NCI-H146 treated with DMSO at 0.1 percent for 48 hours (cell line): ENCODE measurements around the gene BMPER.
A peak's percentile ranks its signal among the peaks of the same experiment; 100 is the strongest.

Experiments used
- DNase-seq: peaks from one replicate; lab custom pipeline; 2025; ENCODE audit not compliant: unreplicated experiment; lab: John Stamatoyannopoulos, UW

Gene BMPER

GRCh38 chr7:34131371-34131770, 226.0 kb downstream of the BMPER start:
- DNase-seq = no peak

- no peak for DNase-seq
These were observed 228.1 kb downstream of the BMPER start for GRCh38 chr7:34133356-34133982.

GRCh38 chr7:34133983-34134782, 228.8 kb downstream of the BMPER start:
- DNase-seq = no peak

GRCh38 chr7:34135924-34136323, 230.6 kb downstream of the BMPER start:
- DNase-seq = no peak

DNA sequence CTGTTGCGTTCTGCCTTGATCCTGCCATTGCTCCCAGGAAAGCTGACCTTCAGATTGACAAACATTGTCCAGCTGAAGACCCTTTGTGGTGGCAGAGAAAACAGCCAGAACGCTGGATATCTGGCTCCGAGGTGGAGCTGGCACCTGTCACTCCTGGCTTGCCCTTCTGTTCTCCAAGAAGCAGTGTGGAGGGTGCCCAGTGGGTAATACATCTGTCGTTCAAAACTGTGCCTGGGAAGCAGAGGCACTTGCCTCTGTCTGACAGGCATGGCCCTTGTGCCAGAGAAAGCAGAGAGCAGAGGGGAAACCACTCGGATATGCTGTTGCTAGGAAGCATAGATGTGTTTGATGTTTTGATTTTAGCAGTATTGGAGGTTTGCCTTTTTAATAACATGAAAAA, 231.4 kb downstream of the BMPER start:
- no peak for DNase-seq

DNA sequence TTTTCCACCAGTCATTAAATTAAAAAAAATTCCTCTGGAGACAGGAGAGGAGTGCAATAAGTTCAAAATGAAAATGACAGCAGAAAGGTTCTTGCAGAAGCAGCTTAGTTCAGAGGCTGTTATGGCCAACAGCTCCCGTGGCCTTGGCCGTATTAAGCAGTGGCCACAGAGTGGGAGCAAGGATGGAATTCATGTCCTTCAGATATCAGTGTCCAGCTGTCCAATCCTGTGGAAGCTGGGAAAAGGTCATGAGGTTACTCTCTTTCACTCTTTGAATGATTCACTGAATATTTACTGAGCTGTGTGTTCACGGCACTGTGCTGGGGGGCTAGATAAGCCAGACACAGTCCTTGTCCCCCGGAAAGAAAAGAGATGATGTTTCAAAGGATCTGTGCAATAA, 231.8 kb downstream of the BMPER start:
- DNase-seq = no peak

- no peak for DNase-seq
These were observed 233.1 kb downstream of the BMPER start for GRCh38 chr7:34138483-34138882.

DNA sequence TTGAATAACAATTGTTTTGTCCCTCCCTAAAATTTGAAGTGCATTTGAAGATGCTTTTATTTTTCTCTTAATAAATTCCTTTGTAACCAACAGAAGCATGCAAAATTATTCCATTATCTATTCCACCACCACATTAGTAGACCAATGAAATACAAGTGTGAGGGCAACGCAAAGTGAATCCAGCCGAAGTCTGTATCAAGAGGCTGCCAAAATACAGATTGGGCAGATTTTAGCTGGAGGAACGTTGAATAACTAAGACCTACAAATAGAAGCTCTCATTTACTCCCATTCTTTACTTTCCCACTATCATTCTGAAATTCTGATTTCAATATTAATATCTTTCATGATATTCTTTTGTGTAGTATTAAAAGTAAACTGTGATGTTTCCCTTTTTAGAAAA, 233.7 kb downstream of the BMPER start:
- no peak for DNase-seq

- DNase-seq = no peak
These were observed 234.7 kb downstream of the BMPER start for GRCh38 chr7:34140066-34140465.

GRCh38 chr7:34143402-34143801, 238.1 kb downstream of the BMPER start:
- DNase-seq = no peak

DNA sequence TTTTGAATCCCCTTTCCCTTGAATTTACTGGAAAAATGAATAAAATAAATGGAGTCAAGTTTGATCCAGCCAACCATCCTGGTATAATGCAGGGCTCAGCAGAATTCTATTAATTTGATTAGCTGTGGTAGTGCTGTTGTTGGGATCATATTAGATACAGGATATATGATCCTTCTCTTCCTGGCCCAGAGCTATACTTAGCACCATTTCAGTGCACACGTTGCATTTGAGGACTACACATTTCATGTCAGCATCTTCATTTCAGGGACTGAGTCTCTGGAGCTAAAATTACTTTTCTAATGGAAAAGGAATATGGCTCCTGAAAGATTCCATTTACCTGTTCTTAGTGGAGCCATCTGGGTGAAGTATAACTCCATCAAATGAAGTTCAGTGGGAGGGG, 240.3 kb downstream of the BMPER start:
- DNase-seq = no peak

DNA sequence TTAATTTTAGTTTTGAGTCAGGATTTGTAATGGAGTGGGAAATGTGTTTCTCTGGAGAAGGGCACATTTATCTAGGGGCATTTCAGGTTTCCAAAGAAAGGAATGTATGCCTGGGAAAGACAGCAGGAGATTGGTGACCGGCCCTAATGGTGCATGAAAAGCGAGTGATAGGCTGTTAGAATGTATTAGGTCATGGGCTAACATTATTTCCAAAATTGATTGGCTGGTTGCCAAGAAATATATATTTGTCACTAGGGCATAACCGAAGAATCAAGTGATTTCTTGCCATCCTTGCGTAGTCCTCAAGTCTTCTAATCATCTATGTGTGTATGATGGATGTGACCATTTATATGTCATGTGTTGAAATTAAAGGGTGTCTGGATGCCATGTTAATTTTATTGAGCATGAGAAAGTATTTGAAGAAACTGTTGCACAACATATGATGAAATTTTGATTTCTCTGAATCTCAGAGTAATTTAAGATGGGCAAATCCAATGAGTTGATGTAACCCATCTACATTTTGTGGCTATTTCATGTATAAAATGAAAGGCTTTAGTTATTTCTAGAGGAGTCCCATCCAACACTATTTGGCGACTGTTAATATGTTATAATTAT, 248.4 kb downstream of the BMPER start:
- no peak for DNase-seq

DNA sequence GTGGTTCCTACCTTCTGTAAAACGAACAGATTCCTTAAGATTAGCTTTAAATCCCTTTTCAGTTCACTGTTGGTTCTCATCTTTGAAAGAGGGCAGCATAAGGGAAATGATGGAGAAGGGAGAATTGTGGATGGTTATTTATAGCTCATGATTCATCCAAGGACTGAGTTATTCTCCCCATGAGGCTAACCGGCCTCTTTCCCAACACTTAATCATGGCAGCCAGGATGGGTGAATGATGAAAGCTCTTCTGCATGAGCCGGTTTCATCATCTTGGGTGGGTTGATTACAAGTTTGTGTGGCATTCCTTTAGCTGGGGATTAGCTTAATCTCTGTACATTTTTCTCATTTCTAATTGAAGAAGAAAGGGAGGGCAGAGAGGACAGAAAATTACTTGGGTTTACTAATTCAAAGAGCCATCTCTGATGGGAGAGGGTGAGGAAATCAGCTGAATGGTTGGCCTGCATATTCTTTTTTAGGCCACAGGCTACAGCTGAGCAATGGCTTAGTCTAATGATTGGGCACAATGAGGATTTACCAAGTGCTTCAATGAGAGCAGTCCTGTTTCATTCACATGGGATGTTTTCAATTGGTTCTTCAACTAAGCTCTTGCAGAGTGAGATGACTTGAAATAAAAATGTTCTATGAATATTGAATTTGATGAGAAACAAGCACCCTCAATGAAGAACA, 250.0 kb downstream of the BMPER start:
- DNase-seq = no peak

DNA sequence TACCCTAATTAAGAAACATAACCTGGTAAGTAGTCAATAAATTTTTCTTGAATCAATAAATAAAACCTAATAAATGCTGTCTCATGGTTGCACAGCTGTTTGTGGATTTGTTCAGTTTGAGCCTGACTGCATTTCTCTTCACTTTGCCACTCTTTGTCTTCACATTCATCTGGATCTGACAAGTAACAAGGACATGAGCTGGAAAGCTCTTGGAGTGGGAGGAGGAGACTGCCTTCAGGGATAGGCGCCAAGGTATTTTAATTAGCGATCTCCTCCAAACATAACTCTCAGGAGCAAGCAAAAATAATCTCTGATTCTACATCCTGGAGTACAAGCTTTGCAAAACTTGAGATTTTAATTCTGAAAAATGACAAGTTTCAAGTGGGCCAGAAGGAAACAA, 251.0 kb downstream of the BMPER start:
- DNase-seq = no peak

DNA sequence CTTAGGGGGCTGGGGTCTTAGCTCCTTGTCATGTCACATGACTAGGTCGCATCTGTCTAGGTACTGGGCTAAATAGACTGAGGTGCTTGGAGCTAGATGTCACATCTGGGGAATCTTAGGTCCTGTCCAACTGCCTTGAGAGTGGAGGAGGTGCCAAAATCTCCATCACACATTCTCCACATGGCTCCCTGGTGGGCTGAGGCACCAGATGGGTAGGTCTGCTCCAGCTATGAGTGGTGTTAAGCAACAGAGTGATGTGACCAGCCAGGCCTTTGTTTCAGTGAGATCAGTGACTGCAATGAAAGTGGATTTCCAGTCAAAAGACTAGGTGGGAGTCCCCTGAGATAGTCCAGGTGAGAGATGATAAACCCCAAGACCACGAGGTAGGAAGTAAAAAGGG, 251.8 kb downstream of the BMPER start:
- DNase-seq = no peak

GRCh38 chr7:34158368-34159153, 253.2 kb downstream of the BMPER start:
- DNase-seq = no peak

DNA sequence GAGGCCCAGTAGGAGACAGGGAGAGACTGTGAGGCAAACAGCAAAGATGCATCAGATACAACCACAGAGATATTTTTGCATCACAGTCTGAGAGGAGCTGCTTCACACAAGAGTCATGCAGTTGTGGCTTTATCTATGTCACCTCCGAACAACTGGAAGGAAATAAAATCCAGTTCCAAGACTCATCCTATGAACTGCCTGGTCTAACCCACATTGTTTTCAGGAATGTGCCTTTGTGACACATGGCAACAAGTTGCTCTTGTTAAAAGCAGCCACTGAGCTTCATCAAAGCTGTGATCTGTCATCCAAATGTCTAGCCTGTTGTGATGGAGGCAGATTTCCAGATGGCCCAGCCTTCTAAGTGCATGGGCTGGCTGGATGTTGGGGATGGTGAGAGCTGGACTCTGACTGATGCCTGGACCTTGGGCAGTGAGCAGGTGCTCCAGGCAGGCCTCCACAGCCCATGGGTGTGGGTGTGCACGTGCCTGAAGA, 255.0 kb downstream of the BMPER start:
- no peak for DNase-seq

DNA sequence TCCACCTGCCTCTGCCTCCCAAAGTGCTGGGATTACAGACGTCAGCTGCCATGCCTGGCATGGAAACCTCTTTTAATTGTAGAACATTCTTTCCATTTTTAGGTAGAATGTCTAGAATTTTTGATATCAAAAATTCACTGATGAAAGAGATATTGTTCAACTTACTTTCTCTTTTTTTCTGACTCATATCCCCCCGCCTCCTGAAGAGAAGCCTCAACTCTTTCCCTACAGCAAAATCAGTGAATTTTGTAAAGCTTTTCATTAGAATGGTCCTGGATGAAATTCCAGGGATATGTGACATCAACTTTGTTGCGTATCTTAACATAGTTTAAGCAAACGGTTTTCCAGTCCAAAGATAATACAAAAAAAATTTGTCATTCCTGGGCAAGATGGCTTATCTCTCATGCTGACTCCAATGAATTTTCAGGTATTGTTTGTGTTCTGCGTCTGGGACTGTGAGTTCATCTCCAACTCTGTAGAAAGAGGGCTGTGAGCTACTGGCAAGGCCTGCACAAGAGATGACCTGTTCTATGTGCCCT, 256.8 kb downstream of the BMPER start:
- DNase-seq = no peak

GRCh38 chr7:34162677-34163076, 257.3 kb downstream of the BMPER start:
- peak; percentile 71 for DNase-seq

- no peak for DNase-seq
These were observed 258.6 kb downstream of the BMPER start for GRCh38 chr7:34163956-34164355.

DNA sequence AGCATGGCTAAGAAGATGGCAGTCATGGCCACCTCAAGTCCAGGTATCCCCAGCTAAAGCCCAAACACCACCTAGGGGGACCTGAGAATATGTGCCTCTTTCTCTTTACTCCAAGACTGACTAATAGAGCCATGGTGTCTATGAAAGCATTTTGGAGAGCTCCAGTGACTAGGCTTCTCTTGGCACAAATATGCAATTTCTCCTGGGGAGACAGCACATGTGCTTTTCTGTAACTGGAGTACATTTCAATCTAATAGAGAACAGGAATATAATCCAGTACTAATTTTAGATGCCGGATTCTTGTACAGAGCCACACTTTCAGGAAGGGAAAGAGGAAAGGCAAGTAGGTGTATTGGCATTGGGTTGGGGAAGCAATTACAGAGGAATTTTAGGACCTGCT, 260.1 kb downstream of the BMPER start:
- DNase-seq = no peak
